HEK293 (cell line): ENCODE data around the gene INSL4.

ENCODE experiments used
- CTCF ChIA-PET: fragments of 350-600 bp; formaldehyde crosslinking; extraction: SDS; loops from one replicate; lab custom pipeline; 2021; ENCODE audit warnings: antibody characterized with exemption; lab: Yijun Ruan, JAX
- POLR2A ChIA-PET: fragments of 300-600 bp; formaldehyde crosslinking; extraction: SDS; loops from one replicate; lab custom pipeline; 2020; ENCODE audit warnings: antibody characterized with exemption, inconsistent platforms; lab: Yijun Ruan, JAX
- H3K27ac ChIP-seq: fragments of 200-500 bp; sonication (Bioruptor generic); 2 replicates; pipeline ENCODE4 v1.5.1; 2014; ENCODE audit warnings: low read depth, low read length, control low read depth, inconsistent platforms; ENCODE audit errors: extremely low read depth
- H3K36me3 ChIP-seq, 2 experiments: fragments of 200-500 bp in 1 of 2; sonication (Bioruptor generic) in 1 of 2; 1 replicate in 1 of 2; 2 replicates in 1 of 2; pipeline ENCODE4 v1.5.1; 2014 to 2017; ENCODE audit warnings: inconsistent platforms in 2 of 2, low read length in 2 of 2; ENCODE audit not compliant: control insufficient read depth in 2 of 2, insufficient read depth in 1 of 2
- H3K4me1 ChIP-seq: fragments of 200-500 bp; sonication (Bioruptor generic); 2 replicates; pipeline ENCODE4 v1.5.1; 2014; ENCODE audit warnings: mild to moderate bottlenecking, low read length, inconsistent platforms; ENCODE audit not compliant: control insufficient read depth, insufficient read depth
- H3K4me3 ChIP-seq: 2 replicates; pipeline ENCODE4 v1.5.1; 2011; ENCODE audit warnings: low read depth, mild to moderate bottlenecking, control low read depth, low read length, moderate library complexity
- H3K9me3 ChIP-seq: fragments of 200-500 bp; sonication (Bioruptor generic); 2 replicates; pipeline ENCODE4 v1.5.1; 2014; ENCODE audit warnings: low read depth, low read length, inconsistent platforms; ENCODE audit not compliant: control insufficient read depth, insufficient read depth
- MEIS1 ChIP-seq: sonication (generic); formaldehyde crosslinking; IDR thresholded peaks from 2 replicates; pipeline ENCODE4 v1.8.1; 2022; ENCODE audit warnings: missing genetic modification reagents, mild to moderate bottlenecking, borderline replicate concordance
- SALL2 ChIP-seq: fragments of 450-650 bp; formaldehyde crosslinking; IDR thresholded peaks from 2 replicates; pipeline ENCODE4 v1.5.0; 2017; ENCODE audit warnings: missing biosample characterization, mild to moderate bottlenecking, missing genetic modification characterization, borderline replicate concordance
- SCRT1 ChIP-seq: fragments of 450-650 bp; formaldehyde crosslinking; IDR thresholded peaks from 2 replicates; pipeline ENCODE4 v1.5.1; 2016; ENCODE audit warnings: missing biosample characterization, missing genetic modification characterization, borderline replicate concordance
- WT1 ChIP-seq: fragments of 450-650 bp; formaldehyde crosslinking; IDR thresholded peaks from 2 replicates; pipeline ENCODE4 v1.5.1; 2016; ENCODE audit warnings: missing biosample characterization, missing genetic modification characterization
- ZNF133 ChIP-seq: fragments of 450-650 bp; formaldehyde crosslinking; IDR thresholded peaks from 2 replicates; pipeline ENCODE4 v1.5.1; 2016; ENCODE audit warnings: missing biosample characterization, missing genetic modification characterization
- ZNF350 ChIP-seq: fragments of 450-650 bp; formaldehyde crosslinking; IDR thresholded peaks from 2 replicates; pipeline ENCODE4 v1.5.0; 2017; ENCODE audit warnings: missing biosample characterization, mild to moderate bottlenecking, missing genetic modification characterization
- ZNF610 ChIP-seq: fragments of 450-650 bp; formaldehyde crosslinking; IDR thresholded peaks from 2 replicates; pipeline ENCODE4 v1.5.1; 2016; ENCODE audit warnings: missing biosample characterization, missing genetic modification characterization, borderline replicate concordance
- TF ChIP-seq, protein P1 (sequence below): fragments of 450-650 bp; formaldehyde crosslinking; IDR thresholded peaks from 2 replicates; pipeline ENCODE4 v1.5.1; 2016; ENCODE audit warnings: missing biosample characterization, missing genetic modification characterization
- TF ChIP-seq, protein P2 (sequence below): fragments of 450-650 bp; formaldehyde crosslinking; IDR thresholded peaks from 2 replicates; pipeline ENCODE4 v1.5.1; 2017; ENCODE audit warnings: missing biosample characterization, mild to moderate bottlenecking, missing genetic modification characterization, moderate library complexity
- TF ChIP-seq, protein P3 (sequence below): fragments of 450-650 bp; formaldehyde crosslinking; IDR thresholded peaks from 2 replicates; pipeline ENCODE4 v1.5.1; 2016; ENCODE audit warnings: missing biosample characterization, missing genetic modification characterization
- TF ChIP-seq, protein P4 (sequence below): fragments of 450-650 bp; formaldehyde crosslinking; IDR thresholded peaks from 2 replicates; pipeline ENCODE4 v1.5.1; 2017; ENCODE audit warnings: missing biosample characterization, missing genetic modification characterization
- TF ChIP-seq, protein P5 (sequence below): fragments of 450-650 bp; formaldehyde crosslinking; IDR thresholded peaks from 2 replicates; pipeline ENCODE4 v1.5.1; 2016; ENCODE audit warnings: missing biosample characterization, missing genetic modification characterization, borderline replicate concordance
- TF ChIP-seq, protein P6 (sequence below): fragments of 450-650 bp; formaldehyde crosslinking; IDR thresholded peaks from 2 replicates; pipeline ENCODE4 v1.5.1; 2016; ENCODE audit warnings: missing biosample characterization, missing genetic modification characterization
- TF ChIP-seq, protein P7 (sequence below): fragments of 450-650 bp; formaldehyde crosslinking; IDR thresholded peaks from 2 replicates; pipeline ENCODE4 v1.5.1; 2016; ENCODE audit warnings: missing biosample characterization, missing genetic modification characterization
- TF ChIP-seq, protein P8 (sequence below): fragments of 450-650 bp; formaldehyde crosslinking; IDR thresholded peaks from 2 replicates; pipeline ENCODE4 v1.5.1; 2016; ENCODE audit warnings: missing biosample characterization, missing genetic modification characterization, borderline replicate concordance

INSL4 gene

DNA sequence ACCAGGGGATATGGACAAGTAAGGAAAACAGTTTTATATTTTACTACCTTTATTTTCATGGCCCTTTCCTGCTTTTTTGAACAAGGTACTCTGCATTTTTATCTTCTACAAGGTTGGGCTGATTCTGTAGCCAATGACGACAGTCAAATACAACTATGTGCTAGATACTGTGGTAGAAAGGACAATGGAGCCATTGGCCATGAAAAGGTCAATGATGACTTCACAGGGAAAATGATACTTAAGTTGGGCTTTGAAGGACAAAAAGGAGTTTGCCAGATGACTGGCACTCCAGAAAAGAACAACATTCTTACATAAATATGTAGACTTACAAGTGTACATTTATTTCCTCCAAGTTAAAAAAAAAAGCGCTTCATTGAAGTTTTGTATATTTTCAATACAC, 46.4 kb upstream of the INSL4 start:
- ChIA-PET POLR2A (no interaction called here), CTCF (interaction anchor here (0.5 to 2.9 kb wide), 9 partner anchors 8 to 416 kb away, joined by 3 to 22 read pairs (median 5); partner anchors contain the start of gene CD274)
- no peaks in the 10 kb centered on the region for H3K4me1 ChIP-seq
- H3K9me3 ChIP-seq: no peaks in the 10 kb centered on the region
- no peak overlapping the region for H3K4me3 ChIP-seq
- no peak overlapping the region for H3K27ac ChIP-seq
- no peaks in the 10 kb centered on the region for H3K36me3 ChIP-seq
- TF ChIP-seq, protein P1, sequence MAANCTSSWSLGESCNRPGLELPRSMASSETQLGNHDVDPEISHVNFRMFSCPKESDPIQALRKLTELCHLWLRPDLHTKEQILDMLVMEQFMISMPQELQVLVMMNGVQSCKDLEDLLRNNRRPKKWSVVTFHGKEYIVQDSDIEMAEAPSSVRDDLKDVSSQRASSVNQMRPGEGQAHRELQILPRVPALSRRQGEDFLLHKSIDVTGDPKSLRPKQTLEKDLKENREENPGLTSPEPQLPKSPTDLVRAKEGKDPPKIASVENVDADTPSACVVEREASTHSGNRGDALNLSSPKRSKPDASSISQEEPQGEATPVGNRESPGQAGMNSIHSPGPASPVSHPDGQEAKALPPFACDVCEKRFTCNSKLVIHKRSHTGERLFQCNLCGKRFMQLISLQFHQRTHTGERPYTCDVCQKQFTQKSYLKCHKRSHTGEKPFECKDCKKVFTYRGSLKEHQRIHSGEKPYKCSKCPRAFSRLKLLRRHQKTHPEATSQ (tag by site-specific recombination): no peak
- TF ChIP-seq SALL2 (tag by site-specific recombination): no peak
- TF ChIP-seq, protein P2, sequence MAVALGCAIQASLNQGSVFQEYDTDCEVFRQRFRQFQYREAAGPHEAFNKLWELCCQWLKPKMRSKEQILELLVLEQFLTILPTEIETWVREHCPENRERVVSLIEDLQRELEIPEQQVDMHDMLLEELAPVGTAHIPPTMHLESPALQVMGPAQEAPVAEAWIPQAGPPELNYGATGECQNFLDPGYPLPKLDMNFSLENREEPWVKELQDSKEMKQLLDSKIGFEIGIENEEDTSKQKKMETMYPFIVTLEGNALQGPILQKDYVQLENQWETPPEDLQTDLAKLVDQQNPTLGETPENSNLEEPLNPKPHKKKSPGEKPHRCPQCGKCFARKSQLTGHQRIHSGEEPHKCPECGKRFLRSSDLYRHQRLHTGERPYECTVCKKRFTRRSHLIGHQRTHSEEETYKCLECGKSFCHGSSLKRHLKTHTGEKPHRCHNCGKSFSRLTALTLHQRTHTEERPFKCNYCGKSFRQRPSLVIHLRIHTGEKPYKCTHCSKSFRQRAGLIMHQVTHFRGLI: no peak
- TF ChIP-seq, protein P3, sequence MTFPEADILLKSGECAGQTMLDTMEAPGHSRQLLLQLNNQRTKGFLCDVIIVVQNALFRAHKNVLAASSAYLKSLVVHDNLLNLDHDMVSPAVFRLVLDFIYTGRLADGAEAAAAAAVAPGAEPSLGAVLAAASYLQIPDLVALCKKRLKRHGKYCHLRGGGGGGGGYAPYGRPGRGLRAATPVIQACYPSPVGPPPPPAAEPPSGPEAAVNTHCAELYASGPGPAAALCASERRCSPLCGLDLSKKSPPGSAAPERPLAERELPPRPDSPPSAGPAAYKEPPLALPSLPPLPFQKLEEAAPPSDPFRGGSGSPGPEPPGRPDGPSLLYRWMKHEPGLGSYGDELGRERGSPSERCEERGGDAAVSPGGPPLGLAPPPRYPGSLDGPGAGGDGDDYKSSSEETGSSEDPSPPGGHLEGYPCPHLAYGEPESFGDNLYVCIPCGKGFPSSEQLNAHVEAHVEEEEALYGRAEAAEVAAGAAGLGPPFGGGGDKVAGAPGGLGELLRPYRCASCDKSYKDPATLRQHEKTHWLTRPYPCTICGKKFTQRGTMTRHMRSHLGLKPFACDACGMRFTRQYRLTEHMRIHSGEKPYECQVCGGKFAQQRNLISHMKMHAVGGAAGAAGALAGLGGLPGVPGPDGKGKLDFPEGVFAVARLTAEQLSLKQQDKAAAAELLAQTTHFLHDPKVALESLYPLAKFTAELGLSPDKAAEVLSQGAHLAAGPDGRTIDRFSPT (tag by site-specific recombination): no peak
- TF ChIP-seq, protein P4, sequence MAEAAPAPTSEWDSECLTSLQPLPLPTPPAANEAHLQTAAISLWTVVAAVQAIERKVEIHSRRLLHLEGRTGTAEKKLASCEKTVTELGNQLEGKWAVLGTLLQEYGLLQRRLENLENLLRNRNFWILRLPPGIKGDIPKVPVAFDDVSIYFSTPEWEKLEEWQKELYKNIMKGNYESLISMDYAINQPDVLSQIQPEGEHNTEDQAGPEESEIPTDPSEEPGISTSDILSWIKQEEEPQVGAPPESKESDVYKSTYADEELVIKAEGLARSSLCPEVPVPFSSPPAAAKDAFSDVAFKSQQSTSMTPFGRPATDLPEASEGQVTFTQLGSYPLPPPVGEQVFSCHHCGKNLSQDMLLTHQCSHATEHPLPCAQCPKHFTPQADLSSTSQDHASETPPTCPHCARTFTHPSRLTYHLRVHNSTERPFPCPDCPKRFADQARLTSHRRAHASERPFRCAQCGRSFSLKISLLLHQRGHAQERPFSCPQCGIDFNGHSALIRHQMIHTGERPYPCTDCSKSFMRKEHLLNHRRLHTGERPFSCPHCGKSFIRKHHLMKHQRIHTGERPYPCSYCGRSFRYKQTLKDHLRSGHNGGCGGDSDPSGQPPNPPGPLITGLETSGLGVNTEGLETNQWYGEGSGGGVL (tag by site-specific recombination): no peak
- TF ChIP-seq SCRT1 (tag by site-specific recombination): no peak
- no peak for TF ChIP-seq ZNF610 (tag by site-specific recombination)
- no peak for TF ChIP-seq WT1
- no peak for TF ChIP-seq MEIS1 (CRISPR knock-in tag)
- TF ChIP-seq, protein P5, sequence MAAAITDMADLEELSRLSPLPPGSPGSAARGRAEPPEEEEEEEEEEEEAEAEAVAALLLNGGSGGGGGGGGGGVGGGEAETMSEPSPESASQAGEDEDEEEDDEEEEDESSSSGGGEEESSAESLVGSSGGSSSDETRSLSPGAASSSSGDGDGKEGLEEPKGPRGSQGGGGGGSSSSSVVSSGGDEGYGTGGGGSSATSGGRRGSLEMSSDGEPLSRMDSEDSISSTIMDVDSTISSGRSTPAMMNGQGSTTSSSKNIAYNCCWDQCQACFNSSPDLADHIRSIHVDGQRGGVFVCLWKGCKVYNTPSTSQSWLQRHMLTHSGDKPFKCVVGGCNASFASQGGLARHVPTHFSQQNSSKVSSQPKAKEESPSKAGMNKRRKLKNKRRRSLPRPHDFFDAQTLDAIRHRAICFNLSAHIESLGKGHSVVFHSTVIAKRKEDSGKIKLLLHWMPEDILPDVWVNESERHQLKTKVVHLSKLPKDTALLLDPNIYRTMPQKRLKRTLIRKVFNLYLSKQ: no peak

DNA sequence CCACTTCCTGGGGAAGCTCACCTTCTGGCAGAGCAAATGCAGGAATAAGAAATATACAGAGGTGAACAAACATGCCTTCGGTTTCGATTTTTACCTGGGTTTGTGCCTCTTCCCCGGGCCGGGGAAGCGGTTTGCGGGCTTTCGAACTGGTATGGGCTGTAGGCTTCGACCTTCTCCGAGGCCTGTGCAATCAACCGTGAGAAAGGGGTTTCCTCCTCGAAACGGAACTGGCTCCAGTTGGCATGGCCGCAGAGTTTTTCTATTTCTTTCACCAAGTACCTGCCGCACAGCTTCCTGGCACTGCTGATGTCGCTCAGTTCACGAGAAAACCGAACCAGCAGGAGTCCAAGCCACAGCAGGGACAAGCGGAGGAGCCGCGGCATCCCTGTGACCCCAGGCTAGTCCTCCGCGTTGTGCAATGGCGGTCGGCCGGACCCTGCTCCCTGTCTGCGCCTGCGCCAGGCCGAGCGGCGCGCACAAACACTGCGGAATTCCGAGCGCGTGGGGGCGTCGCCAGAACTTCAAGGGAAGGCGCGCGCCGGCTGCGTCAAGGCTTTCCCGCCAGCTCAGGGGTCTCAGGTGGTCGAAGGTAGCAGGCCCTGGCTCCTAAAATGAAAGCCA, 45.9 kb upstream of the INSL4 start, which contains the start of gene INSL6:
Gene INSL6 (minus strand): TSS at position 420 of the 621 bp plus-strand sequence. CDS start 37 bp downstream, at position 383.
- H3K9me3 ChIP-seq: no peaks in the 10 kb centered on the region
- no peaks in the 10 kb centered on the region for H3K4me1 ChIP-seq
- CTCF ChIA-PET: interaction anchor here (0.5 to 4.5 kb wide), 32 partner anchors 9 to 543 kb away, joined by 3 to 46 read pairs (median 4); partner anchors contain the start of gene CD274
- H3K4me3 ChIP-seq: no peak within 1 kb of the TSS
- no peaks in the 10 kb centered on the region for H3K36me3 ChIP-seq
- POLR2A ChIA-PET: interaction anchor here (0.9 kb wide), 1 partner anchor 136 kb away, joined by 3 read pairs; no protein-coding TSS in a partner anchor
- no peak within 1 kb of the TSS for H3K27ac ChIP-seq
- TF ChIP-seq, protein P6, sequence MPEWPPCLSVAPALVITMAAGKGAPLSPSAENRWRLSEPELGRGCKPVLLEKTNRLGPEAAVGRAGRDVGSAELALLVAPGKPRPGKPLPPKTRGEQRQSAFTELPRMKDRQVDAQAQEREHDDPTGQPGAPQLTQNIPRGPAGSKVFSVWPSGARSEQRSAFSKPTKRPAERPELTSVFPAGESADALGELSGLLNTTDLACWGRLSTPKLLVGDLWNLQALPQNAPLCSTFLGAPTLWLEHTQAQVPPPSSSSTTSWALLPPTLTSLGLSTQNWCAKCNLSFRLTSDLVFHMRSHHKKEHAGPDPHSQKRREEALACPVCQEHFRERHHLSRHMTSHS (tag by site-specific recombination): no peak
- TF ChIP-seq, protein P7, sequence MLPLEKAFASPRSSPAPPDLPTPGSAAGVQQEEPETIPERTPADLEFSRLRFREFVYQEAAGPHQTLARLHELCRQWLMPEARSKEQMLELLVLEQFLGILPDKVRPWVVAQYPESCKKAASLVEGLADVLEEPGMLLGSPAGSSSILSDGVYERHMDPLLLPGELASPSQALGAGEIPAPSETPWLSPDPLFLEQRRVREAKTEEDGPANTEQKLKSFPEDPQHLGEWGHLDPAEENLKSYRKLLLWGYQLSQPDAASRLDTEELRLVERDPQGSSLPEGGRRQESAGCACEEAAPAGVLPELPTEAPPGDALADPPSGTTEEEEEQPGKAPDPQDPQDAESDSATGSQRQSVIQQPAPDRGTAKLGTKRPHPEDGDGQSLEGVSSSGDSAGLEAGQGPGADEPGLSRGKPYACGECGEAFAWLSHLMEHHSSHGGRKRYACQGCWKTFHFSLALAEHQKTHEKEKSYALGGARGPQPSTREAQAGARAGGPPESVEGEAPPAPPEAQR (tag by site-specific recombination): no peak
- TF ChIP-seq ZNF350 (tag by site-specific recombination): no peak
- TF ChIP-seq, protein P8, sequence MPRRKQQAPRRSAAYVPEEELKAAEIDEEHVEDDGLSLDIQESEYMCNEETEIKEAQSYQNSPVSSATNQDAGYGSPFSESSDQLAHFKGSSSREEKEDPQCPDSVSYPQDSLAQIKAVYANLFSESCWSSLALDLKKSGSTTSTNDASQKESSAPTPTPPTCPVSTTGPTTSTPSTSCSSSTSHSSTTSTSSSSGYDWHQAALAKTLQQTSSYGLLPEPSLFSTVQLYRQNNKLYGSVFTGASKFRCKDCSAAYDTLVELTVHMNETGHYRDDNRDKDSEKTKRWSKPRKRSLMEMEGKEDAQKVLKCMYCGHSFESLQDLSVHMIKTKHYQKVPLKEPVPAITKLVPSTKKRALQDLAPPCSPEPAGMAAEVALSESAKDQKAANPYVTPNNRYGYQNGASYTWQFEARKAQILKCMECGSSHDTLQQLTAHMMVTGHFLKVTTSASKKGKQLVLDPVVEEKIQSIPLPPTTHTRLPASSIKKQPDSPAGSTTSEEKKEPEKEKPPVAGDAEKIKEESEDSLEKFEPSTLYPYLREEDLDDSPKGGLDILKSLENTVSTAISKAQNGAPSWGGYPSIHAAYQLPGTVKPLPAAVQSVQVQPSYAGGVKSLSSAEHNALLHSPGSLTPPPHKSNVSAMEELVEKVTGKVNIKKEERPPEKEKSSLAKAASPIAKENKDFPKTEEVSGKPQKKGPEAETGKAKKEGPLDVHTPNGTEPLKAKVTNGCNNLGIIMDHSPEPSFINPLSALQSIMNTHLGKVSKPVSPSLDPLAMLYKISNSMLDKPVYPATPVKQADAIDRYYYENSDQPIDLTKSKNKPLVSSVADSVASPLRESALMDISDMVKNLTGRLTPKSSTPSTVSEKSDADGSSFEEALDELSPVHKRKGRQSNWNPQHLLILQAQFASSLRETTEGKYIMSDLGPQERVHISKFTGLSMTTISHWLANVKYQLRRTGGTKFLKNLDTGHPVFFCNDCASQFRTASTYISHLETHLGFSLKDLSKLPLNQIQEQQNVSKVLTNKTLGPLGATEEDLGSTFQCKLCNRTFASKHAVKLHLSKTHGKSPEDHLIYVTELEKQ (tag by site-specific recombination): no peak
- no peak for TF ChIP-seq ZNF133 (tag by site-specific recombination)
